ENCODE data around the gene WSCD2. TPM values are rescaled to one million over a fixed set of nuclear protein-coding genes. Genes with fewer than 3 reads are reported as not detected.

The WSCD2 gene
- total RNA-seq, 2 donors from 2014 or later = 6.5 to 6.7 TPM

- Histone ChIP-seq H3K27ac (no peak overlapping the region), H3K36me3 (no peaks in the 10 kb centered on the region), H3K27me3 (replicated peaks; ENCODE audit: insufficient read depth) (no peaks in the 10 kb centered on the region), H3K4me1 (replicated peaks) (no peaks in the 10 kb centered on the region), H3K9me3 (no peaks in the 10 kb centered on the region), H3K4me3 (no peak overlapping the region)
- intact Hi-C loops (cut with DNase I) = no loop called here
- 47% methylated on average over 5 of the region's 5 CpGs for WGBS
- DNase-seq (ENCODE audit: low spot score) = no peak
- TF ChIP-seq CTCF (IDR thresholded peaks at IDR 0.05) (no peak), POLR2AphosphoS5 (IDR thresholded peaks at IDR 0.05) (no peak), POLR2A (IDR thresholded peaks at IDR 0.05) (no peak)
These were observed 124.9 kb downstream of the WSCD2 start for GRCh38 chr12:108254030-108254429.

- intact Hi-C loops (cut with DNase I) = no loop called here
- no peaks in the 10 kb centered on the region for H3K4me1 ChIP-seq (replicated peaks)
- TF ChIP-seq POLR2AphosphoS5 (IDR thresholded peaks at IDR 0.05) = no peak
- TF ChIP-seq CTCF (IDR thresholded peaks at IDR 0.05) = no peak
- TF ChIP-seq POLR2A (IDR thresholded peaks at IDR 0.05) = no peak
These were observed 125.6 kb downstream of the WSCD2 start for GRCh38 chr12:108254517-108255251.

GRCh38 chr12:108255252-108255602 is 126.1 kb downstream of the WSCD2 start:
- Histone ChIP-seq H3K4me3 (no peak overlapping the region), H3K27me3 (replicated peaks; ENCODE audit: insufficient read depth) (no peaks in the 10 kb centered on the region), H3K9me3 (no peaks in the 10 kb centered on the region), H3K36me3 (no peaks in the 10 kb centered on the region), H3K4me1 (replicated peaks) (no peaks in the 10 kb centered on the region), H3K27ac (no peak overlapping the region)
- intact Hi-C loops (cut with DNase I) = no loop called here
- no peak for DNase-seq (ENCODE audit: low spot score)
- 64% methylated on average over 3 of the region's 3 CpGs for WGBS
- TF ChIP-seq POLR2A (IDR thresholded peaks at IDR 0.05) (no peak), CTCF (IDR thresholded peaks at IDR 0.05) (no peak), POLR2AphosphoS5 (IDR thresholded peaks at IDR 0.05) (no peak)

More at GRCh38 chr12:108254517-108255251, 125.6 kb downstream of the WSCD2 start:
- DNase-seq (ENCODE audit: low spot score) = no peak
- no peak overlapping the region for H3K4me3 ChIP-seq
- H3K36me3 ChIP-seq = no peaks in the 10 kb centered on the region
- no peak overlapping the region for H3K27ac ChIP-seq
- WGBS = 24% methylated on average over 13 of the region's 13 CpGs
- no peaks in the 10 kb centered on the region for H3K27me3 ChIP-seq (replicated peaks; ENCODE audit: insufficient read depth)
- no peaks in the 10 kb centered on the region for H3K9me3 ChIP-seq

- no peaks in the 10 kb centered on the region for H3K27me3 ChIP-seq (replicated peaks; ENCODE audit: insufficient read depth)
- no peaks in the 10 kb centered on the region for H3K9me3 ChIP-seq
- no peak overlapping the region for H3K27ac ChIP-seq
- TF ChIP-seq CTCF (IDR thresholded peaks at IDR 0.05) (no peak), POLR2A (IDR thresholded peaks at IDR 0.05) (no peak), POLR2AphosphoS5 (IDR thresholded peaks at IDR 0.05) (no peak)
- intact Hi-C loops (cut with DNase I) = no loop called here
- no peaks in the 10 kb centered on the region for H3K36me3 ChIP-seq
- H3K4me1 ChIP-seq (replicated peaks) = no peaks in the 10 kb centered on the region
- DNase-seq (ENCODE audit: low spot score) = no peak
- WGBS = 38% methylated on average over 3 of the region's 3 CpGs
- no peak overlapping the region for H3K4me3 ChIP-seq
These were observed 127.9 kb downstream of the WSCD2 start for GRCh38 chr12:108257004-108257403.

- TF ChIP-seq POLR2A (IDR thresholded peaks at IDR 0.05) (no peak), POLR2AphosphoS5 (IDR thresholded peaks at IDR 0.05) (no peak), CTCF (IDR thresholded peaks at IDR 0.05) (no peak)
These were observed 128.6 kb downstream of the WSCD2 start for GRCh38 chr12:108257610-108258106.

More at GRCh38 chr12:108257610-108258106, 128.6 kb downstream of the WSCD2 start:
- no peak overlapping the region for H3K27ac ChIP-seq
- intact Hi-C loops (cut with DNase I) = no loop called here
- H3K36me3 ChIP-seq = no peaks in the 10 kb centered on the region
- 83% methylated on average over 4 of the region's 4 CpGs for WGBS
- no peaks in the 10 kb centered on the region for H3K4me1 ChIP-seq (replicated peaks)
- H3K4me3 ChIP-seq = no peak overlapping the region
- H3K27me3 ChIP-seq (replicated peaks; ENCODE audit: insufficient read depth) = no peaks in the 10 kb centered on the region
- H3K9me3 ChIP-seq = no peaks in the 10 kb centered on the region
- DNase-seq (ENCODE audit: low spot score) = no peak

Data from prostate gland (tissue), 2 donors.